ENCODE results near the gene TAX1BP1.

Gene TAX1BP1

DNA sequence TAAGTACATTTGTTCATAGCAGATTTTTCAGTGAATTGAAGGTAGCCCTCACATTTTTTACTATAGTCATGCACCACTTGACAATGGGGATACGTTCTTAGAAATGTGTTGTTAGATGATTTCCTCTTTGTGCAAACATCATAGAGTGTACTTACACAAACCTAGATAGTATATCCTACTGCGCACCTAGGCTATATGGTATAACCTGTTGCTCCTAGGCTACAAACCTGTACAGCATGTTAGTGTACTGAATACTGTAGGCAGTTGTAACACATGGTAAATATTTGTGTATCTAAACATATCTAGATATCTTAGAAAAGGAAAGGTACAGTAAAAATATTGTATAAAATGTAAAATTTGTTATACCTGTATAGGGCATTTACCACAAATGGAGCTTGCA is 41.2 kb downstream of the TAX1BP1 start:
- no peak for DNase-seq (ENCODE audit: low spot score)

DNA sequence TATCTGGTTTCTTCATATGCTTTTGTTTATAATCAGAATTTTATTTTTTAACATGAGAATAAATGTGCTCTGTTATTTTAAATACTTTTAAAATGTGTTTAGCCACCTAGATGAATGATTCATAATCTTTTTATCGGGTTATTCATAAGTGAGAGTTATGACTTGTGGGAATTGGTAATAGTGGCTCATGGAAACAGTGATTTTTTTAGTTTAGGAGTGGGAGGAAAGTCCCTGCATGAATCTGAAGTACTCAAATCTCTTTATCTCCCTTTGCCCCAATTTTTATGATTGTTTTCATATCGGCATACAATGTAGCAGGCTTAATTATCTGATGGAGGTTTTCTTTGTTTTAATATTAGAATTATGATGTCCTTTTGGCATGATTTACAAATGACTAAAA is 42.9 kb downstream of the TAX1BP1 start:
- DNase-seq (ENCODE audit: low spot score): no peak

DNA sequence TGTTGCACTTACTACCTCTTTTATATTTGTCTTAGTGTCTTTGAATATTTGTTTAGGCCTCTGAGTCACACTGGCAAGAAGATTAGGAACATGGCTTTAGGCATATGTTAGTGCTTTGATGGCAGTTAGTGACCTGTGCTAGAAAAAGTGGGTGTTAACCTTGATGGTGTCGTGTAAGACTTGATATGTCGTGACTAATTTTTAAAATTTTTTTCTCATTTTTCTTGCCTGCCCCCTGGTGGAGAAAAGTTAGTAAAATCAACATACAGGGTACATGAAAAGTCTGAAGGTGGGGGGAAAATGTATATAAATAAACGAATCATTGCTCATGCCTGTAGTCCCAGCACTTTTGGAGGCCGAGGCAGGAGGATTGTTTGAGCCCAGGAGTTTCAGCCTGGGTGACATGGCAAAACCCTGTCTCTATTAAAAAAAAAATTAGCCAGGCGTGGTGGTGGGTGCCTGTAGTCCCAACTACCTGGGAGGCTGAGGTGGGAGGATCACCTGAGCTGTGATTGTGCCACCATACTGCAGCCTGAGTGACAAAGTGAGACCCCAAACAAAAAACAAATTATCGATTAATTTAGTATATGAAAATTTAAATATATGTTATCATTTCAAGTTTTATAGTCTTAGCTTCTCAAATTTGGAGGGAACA is 44.6 kb downstream of the TAX1BP1 start:
- peak; percentile 77 for DNase-seq (ENCODE audit: low spot score)

DNA sequence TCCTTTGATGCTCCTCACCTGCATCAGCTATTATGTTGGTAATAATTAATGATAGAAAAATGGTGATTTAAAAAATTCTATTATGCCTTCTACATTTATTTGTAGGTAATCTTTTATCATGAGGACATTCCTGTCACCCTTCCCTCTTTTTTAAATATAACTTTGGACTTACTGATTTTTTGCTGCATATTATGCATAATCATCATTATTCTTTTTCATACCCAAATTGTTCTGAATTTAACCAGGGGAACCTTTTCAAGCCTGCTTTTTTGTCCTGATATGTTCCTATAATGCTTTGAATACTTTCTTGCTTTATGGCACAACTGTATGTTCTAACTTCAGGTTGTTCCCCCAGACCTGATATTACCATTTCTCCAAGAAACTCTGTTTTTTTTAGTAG is 48.5 kb downstream of the TAX1BP1 start:
- DNase-seq (ENCODE audit: low spot score): no peak

DNA sequence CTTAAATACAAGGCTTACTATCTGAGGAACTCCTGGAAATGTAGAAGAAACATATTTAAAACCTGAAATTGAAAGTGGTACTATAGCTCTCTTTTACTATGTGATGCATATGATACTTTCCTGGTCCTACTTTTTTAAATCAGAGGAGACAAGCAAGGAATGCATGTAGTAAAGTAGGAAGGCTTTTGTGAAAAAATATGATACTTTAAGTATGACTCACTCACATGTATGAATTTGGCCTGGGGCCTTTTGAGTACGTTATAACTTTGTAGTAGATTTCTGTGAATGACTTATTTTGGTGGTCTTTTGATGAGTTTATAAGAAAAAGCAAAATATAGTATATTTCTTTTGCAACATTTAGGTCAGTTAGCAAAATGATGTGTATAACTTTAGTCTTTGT is 53.8 kb downstream of the TAX1BP1 start:
- DNase-seq (ENCODE audit: low spot score): no peak

DNA sequence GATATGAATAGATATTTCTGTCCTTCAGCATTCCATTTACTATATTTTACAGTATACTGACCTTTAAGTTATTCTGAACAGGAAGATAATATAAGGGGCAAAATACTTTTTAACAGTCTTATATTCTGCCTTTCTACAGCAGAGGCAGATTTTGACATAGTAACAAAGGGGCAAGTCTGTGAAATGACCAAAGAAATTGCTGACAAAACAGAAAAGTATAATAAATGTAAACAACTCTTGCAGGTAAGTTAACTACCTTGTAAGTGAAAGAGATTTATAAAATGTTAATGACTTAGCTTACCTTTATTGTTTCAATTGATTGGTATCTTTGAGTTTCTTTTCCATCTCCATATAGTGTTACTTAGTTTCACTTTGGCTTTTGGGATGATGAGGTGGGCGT is 56.0 kb downstream of the TAX1BP1 start:
- DNase-seq (ENCODE audit: low spot score): no peak

DNA sequence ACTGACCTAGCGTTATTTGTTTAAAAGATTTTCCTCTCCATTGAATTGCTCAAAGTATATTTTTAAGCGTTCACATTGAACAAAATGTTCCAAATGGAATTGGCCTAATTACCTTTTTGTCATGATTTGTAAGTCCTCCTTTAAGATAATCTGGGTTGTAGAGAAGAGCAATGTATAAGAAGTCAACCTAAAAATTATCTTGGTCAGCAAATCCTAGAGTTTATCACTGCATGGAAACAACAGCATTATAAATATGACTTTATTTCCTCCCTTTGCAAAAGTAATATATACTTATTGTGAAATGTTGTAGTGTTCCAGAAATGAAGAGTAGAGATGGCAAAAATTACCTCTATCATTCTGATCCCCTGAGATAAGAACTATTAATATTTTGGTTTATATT is 59.2 kb downstream of the TAX1BP1 start:
- no peak for DNase-seq (ENCODE audit: low spot score)

DNA sequence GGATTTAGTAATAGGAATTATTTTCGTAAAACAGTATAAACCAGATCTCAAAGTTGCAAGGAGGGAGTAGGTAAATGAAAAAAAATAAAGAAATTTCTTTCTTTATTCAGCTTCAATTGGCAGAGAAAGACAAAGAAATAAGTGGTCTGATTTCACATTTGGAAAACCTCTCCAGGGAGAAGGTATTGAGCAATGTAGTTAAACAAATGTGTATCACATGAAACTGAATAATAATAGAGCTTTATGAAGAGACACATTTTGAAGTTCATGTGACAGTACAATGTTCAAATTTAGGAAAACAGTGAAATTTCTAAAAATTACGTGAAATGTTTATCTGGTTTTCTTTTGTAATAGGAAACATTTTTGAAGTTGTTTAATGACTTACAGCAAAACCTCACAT is 63.0 kb downstream of the TAX1BP1 start:
- DNase-seq (ENCODE audit: low spot score): no peak

DNA sequence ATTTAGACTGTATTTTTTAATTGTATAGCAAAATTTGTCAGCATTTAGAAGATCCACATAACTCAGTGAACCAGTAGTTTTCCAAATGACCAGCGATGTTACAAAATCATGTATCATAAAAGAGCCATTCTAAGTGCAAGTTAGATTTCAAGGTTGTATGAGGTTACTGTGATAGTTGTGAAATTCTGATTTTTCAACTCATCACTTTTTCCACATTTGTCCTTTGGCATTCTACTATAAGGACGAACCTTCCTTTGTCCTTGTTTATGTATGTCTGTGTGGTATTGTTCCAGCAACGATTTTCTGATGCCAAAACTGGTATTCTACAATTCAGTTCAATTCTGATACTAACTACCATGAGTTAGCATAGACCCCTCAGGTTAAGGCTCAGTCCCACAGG is 64.2 kb downstream of the TAX1BP1 start:
- DNase-seq (ENCODE audit: low spot score): no peak

DNA sequence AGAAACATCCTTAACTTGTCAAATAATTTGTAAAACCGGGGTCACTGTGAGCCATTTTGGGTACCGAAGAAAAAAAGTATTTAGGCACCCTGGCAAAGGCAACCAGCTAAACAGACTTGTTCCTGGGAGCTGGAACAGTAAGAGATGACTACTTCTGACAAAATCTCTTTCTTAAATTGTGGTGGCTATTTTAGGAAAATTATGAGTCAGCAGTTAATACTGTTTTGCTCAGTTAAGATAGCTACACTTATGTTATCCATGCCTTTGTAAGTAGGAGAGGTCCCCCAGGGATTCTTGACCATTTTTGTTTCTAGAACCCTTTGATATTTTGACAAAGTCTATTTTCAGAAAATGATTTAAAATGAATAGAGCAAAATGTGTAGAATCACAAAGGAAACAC is 68.7 kb downstream of the TAX1BP1 start:
- DNase-seq (ENCODE audit: low spot score): no peak

DNA sequence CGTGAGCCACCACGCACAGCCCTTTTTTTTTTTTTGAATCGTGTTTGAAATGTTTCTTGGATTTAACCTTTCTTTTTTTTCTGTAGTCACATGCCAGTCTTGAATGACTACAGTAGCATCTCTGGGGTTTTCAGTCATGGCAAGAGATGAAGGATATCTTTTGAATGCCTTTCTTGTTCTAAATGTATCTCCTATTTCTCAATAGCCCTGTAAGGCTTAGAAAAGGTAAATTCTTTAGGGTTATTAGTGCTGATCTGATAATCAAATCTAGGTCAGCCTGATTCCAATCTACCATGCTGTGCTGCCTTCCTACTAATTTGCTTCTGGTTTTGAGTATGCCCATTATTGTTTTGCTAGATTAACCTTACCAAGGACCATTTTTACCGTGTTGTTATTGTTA is 70.2 kb downstream of the TAX1BP1 start:
- DNase-seq (ENCODE audit: low spot score): no peak

DNA sequence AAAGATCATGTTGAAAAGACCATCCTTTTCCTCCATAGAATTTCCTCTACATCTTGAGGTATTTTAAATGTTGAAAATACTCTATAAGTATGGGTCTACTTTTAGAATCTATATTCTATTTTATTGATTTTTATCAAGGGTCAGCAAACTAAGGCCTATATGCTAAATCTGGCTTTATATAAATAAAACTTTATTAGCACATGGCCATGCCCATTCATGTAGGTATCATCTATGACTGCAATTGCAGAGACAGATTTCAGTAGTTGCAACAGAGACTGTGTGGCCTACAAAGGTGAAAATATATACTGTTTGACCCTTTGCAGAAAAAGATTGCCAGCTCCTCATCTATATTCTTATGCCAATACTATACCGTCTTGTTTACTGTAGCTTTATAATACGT is 72.7 kb downstream of the TAX1BP1 start:
- DNase-seq (ENCODE audit: low spot score): no peak

DNA sequence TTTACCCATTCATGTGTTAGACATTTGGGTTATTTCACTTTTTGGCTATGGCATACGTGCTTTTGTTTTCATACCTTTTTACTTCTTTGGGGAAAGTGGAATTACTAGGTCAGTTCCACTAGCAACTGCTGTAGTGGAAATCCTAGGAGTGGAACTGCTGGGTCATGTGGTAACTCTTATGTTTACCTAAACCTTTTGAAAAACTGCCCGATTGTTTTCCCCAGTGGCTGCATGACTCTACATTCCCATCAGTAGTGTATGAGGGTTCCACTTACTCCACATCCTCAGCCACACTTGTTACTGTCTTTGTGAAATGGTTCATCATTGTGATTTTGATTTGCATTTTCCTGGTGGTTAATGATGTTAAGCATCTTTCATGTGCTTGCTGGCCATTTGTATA is 82.3 kb downstream of the TAX1BP1 start:
- no peak for DNase-seq (ENCODE audit: low spot score)

DNA sequence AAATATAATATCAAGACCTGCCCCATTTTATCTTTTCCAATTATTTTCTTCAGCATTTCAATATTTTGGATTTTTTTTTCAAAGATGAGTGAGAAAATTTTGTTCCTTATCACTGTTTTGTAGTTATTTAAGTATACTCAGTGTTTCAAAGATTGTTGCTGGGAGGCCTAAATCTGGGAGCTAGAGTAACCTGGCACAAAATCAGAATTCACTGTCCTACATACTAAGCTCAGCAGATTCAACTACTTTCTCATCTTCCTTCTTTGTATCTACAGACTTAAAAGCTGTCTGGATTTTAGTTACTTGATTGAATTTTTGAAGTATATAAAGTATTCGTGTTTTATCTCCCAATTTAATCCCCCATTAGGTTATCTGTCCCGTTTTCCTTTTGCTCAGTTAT is 85.9 kb downstream of the TAX1BP1 start:
- no peak for DNase-seq (ENCODE audit: low spot score)

DNA sequence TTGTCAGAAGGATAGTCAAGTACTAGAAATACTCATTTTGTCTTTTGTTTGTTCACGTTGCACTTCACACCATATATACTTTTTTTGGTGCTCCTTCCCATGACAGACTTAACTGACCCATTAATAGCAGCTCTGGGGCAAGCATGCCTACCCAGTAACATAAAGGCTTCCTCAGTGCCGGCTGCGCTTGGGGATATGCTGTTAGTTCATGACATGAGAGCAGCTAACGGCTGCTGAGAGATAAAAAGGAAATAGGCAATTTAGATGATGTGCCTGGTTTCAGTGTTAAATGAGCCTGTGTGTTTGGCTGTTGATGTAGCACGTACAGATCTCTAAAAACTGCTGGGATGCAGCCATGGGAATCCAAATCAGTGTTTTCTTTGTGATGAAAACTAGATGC is 86.4 kb downstream of the TAX1BP1 start:
- no peak for DNase-seq (ENCODE audit: low spot score)

DNA sequence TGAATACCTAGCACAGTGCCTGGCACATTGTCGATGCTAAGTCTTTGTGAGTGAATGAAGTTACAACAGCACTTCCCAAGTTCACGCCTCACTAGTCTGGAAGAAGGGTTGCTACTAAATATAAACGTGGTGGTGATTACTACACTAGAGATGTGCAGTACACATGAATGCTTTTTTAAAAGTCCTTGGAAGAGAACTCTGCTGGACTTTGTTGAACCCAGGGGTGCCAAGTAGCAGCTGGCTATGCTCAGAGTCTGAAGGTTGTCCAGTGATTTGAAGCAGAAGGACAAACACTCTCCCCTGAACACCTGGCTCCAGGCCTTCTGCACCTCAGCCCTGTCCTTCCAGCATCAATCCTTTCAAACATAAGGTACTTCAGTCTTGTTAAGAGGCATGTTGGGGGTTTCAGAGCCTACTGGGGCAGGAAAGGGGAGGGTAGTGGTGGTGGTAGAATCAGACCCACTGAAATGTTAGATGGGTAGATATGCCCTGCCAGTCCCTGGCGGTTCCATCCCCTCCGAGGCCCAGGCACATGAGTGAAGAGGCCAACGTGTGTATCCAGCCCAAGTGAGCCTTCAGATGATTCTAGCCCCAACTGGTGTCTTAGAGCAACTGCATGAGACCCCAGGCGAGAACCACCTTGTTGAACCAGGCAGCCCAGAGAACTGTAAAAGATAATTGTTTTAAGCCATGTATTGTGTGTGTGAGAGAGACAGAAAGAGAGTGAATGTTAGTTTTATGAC is 94.4 kb downstream of the TAX1BP1 start:
- DNase-seq (ENCODE audit: low spot score): no peak

DNA sequence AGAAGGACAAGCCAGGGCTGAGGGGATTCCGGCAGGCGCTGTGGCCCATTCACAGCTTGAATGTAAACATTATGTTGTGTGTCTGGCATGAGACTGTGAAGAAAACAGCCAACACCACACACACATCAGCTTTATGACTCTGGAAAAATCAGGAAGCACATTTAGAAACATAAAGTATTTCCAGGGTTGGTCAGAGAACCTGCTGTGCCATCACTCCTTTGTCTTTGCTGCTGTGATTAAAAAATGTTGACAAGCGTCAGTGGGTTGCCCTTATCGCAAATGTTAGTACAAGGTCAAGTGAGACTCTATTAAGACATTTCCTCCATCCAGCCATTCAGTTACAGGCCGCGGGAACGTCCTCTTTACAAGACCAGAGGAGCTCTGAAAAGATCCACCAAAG is 95.4 kb downstream of the TAX1BP1 start:
- no peak for DNase-seq (ENCODE audit: low spot score)

DNA sequence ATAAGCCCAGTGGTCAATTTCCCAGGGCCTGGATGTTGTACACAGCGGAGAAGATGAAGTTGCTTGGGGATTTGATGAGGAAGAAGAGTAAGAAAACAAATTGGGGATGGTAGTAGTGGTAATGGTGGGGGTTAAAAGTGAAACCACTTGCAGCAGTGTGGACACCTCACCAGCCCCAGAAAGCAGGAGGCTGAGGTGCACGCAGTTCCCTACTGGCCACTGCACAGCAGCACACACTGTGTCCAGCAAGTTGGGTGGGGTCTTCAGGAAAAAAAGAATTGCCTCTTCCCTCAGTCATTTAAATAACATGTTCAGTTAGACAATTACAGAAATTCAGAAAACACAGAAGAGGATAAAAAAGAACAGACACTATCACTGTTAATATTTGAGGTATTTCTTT is 96.6 kb downstream of the TAX1BP1 start:
- no peak for DNase-seq (ENCODE audit: low spot score)

DNA sequence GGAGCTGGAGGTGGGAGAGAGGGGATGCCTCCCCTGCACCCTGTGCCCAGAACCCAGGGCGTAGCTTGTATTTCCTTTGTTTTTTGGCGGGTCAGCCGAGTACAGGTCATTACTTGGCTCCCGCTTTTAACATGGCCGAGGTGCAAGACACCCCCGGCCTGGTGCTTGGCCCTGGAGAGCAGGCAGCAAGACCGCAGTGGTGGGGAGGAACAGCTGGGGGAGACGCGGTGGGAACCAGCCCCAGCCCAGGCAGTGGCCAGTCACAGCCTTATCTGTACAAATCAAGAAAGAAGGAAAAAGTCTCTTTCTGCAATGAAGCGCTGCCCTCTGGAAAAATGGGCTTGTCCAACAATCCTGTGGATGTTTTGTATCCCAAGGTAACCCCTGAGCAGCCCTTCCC is 99.1 kb downstream of the TAX1BP1 start:
- no peak for DNase-seq (ENCODE audit: low spot score)

DNA sequence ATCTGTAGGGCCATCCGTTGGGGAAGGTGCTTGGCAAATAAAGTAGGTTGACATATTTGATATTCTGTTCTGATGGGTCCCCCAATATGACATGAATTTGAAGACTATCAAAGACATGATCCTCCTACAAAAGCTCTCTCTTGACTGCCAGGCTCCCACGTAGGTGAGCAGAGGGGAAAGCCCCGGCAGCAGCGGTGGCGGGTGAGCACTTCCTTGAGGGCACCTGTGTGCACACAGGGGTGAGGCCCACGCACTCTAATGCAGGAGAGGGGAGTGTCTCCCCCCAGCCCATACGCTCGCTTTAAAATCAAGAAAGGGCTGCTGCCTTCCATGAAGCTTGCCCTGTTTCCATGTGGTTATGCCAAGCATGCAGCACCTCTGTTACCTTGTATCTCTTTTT is 100.4 kb downstream of the TAX1BP1 start:
- DNase-seq (ENCODE audit: low spot score): no peak

DNA sequence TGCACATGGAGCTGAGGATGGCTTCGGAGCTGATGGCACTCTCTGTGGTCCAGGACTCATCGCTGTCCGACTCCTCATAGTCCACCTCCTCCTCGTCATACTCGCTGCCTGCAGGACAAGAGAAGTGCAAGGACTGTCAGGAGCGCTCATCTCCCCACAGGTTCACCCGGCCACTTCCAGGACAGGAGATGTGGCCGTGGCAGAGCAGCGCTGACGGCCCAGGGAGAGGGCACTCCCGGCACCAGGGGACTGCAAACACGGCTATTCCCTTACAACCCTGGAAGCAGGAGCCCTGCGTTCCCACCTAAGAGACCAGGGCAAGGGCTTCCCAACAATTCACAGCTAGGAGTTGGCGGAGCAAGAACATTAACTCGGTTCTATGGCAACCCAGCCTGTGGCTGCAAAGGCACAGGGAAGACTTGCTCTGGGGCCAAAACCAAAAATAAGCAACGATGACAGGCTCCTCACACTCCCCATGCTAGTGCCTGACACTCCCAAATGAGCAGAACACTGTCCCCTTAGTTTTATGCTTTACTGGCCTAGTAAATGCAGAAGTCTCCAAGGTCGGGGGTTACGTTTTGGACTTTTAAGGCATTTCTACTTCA is 100.9 kb downstream of the TAX1BP1 start:
- DNase-seq (ENCODE audit: low spot score): no peak

DNA sequence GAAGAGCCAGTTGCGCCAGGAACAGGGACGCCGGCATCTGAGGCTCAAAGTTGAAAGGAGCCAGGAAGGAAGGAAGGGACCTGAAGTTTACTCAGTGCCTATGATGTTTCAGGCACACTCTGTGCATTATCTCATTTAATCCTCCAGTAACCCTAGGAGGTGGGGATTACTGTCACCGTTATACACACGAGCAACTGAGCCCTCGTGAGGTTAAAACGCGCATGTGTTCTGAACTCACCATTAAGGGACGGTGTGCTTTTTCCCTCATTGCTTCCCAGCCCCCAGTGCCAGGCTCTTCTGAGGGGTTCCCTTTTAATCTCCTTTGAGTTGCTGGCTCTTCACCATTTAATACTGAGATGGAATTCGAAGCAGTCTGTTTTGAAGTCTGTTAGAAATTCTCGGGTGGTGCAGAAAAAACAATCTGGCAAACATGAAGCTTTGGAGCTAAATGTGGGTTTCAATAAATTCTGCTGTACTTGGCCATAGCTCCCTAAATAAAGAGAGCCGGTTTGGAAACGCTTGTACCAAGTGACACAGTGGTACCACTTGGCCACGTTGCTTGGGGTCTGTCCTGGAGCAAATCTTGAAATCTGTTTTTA is 102.2 kb downstream of the TAX1BP1 start:
- no peak for DNase-seq (ENCODE audit: low spot score)

DNA sequence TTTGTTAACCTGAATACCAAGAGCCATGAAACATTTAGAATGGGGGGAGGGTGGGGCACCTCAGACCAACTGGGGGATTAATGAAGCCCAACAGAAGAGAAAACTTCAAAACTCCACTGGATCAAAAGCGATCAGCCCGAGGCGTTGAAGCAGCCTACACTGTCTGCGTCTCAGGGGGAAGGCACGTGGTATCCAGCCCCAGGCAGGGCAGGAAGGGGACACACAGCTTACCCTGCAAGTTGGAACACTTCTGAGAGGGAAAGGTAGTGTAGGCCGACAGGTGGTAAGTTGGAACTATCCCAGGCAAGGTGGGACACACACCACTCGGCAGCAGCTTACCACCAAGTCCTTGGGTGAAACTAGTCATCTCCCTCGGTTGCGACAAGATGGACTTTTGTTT is 102.9 kb downstream of the TAX1BP1 start:
- no peak for DNase-seq (ENCODE audit: low spot score)

Data from SW480 (cell line).